ENCODE measurements around the gene LTB4R2. TPM values are rescaled to one million over a fixed set of nuclear protein-coding genes. Genes with fewer than 3 reads are reported as not detected.

The LTB4R2 gene
- total RNA-seq, 2 experiments from 2014 or later = 9.6 to 12.0 TPM

GRCh38 chr14:24298892-24299254 is 11.1 kb upstream of the LTB4R2 start:
- no peaks in the 10 kb centered on the region for H3K27me3 Mint-ChIP-seq
- ChIA-PET POLR2A (interaction anchor here (0.5 to 6.5 kb wide), 13 partner anchors 9 to 140 kb away, joined by 3 to 54 read pairs (median 7); partner anchors contain the start of genes GMPR2, LTB4R, LTB4R2 and NEDD8), CTCF (interaction anchor here (1.1 to 28.2 kb wide), 11 partner anchors 9 to 138 kb away, joined by 3 to 873 read pairs (median 25); partner anchors contain the start of genes CHMP4A, CIDEB, GMPR2 and LTB4R)
- H3K4me3 Mint-ChIP-seq = peak overlapping the region; percentile 89
- DNase-seq (peak; percentile 32), ATAC-seq (peak; percentile 13)
- H3K27ac Mint-ChIP-seq = peak overlapping the region; percentile 88
- TF ChIP-seq CTCF (IDR thresholded peaks at IDR 0.05) = no peak
- intact Hi-C loops (cut with micrococcal nuclease) = no loop called here
- peaks cover 40% of the 10 kb centered on the region for H3K4me1 Mint-ChIP-seq (ENCODE audit: low read depth)
- H3K9me3 Mint-ChIP-seq = no peaks in the 10 kb centered on the region
- H3K36me3 Mint-ChIP-seq (ENCODE audit: low read depth) = peaks cover 25% of the 10 kb centered on the region

GRCh38 chr14:24299255-24300191 is 10.4 kb upstream of the LTB4R2 start, which contains the start of the genes DHRS1 and NOP9:
Gene DHRS1 (minus strand): TSS chr14:24299780. CDS start chr14:24299106, 674 bp downstream.
Gene NOP9 (plus strand): TSS chr14:24299850. CDS start chr14:24299955, 105 bp downstream.
- H3K4me3 Mint-ChIP-seq = peak within 1 kb of the TSS; percentile 89
- peak within 1 kb of the TSS; percentile 88 for H3K27ac Mint-ChIP-seq
- H3K9me3 Mint-ChIP-seq = no peaks in the 10 kb centered on the region
- ATAC-seq = peak; percentile 76
- no peaks in the 10 kb centered on the region for H3K27me3 Mint-ChIP-seq
- H3K4me1 Mint-ChIP-seq (ENCODE audit: low read depth) = peaks cover 40% of the 10 kb centered on the region
- TF ChIP-seq CTCF (IDR thresholded peaks at IDR 0.05) = no peak
- CTCF ChIA-PET = interaction anchor here (0.9 to 28.2 kb wide), 15 partner anchors 9 to 139 kb away, joined by 3 to 873 read pairs (median 10); partner anchors contain the start of genes CHMP4A, CIDEB, GMPR2 and IRF9
- intact Hi-C loops (cut with micrococcal nuclease) = no loop called here
- POLR2A ChIA-PET = interaction anchor here (0.5 to 6.5 kb wide), 17 partner anchors 9 to 139 kb away, joined by 3 to 54 read pairs (median 7); partner anchors contain the start of genes GMPR2, LTB4R, LTB4R2 and MDP1
- peak; percentile 94 for DNase-seq
- H3K36me3 Mint-ChIP-seq (ENCODE audit: low read depth) = peaks cover 30% of the 10 kb centered on the region

GRCh38 chr14:24300326-24300980 is 9.5 kb upstream of the LTB4R2 start:
- peak overlapping the region; percentile 88 for H3K27ac Mint-ChIP-seq
- ChIA-PET POLR2A (interaction anchor here (0.8 to 6.5 kb wide), 15 partner anchors 10 to 245 kb away, joined by 3 to 54 read pairs (median 7); partner anchors contain the start of genes GMPR2, LTB4R, LTB4R2 and MDP1), CTCF (interaction anchor here (0.9 to 28.2 kb wide), 16 partner anchors 9 to 139 kb away, joined by 3 to 873 read pairs (median 10); partner anchors contain the start of genes CHMP4A, CIDEB, GMPR2 and IRF9)
- DNase-seq = no peak
- no peaks in the 10 kb centered on the region for H3K27me3 Mint-ChIP-seq
- peaks cover 40% of the 10 kb centered on the region for H3K4me1 Mint-ChIP-seq (ENCODE audit: low read depth)
- peak overlapping the region; percentile 89 for H3K4me3 Mint-ChIP-seq
- H3K9me3 Mint-ChIP-seq = no peaks in the 10 kb centered on the region
- no peak for ATAC-seq
- no peak for TF ChIP-seq CTCF (IDR thresholded peaks at IDR 0.05)
- peaks cover 37% of the 10 kb centered on the region for H3K36me3 Mint-ChIP-seq (ENCODE audit: low read depth)
- intact Hi-C loops (cut with micrococcal nuclease) = no loop called here

- TF ChIP-seq CTCF (IDR thresholded peaks at IDR 0.05) = no peak
- Mint-ChIP-seq H3K9me3 (no peaks in the 10 kb centered on the region), H3K4me1 (ENCODE audit: low read depth) (peaks cover 26% of the 10 kb centered on the region), H3K27me3 (no peaks in the 10 kb centered on the region), H3K27ac (no peak overlapping the region), H3K36me3 (ENCODE audit: low read depth) (peaks cover 52% of the 10 kb centered on the region), H3K4me3 (no peak overlapping the region)
- intact Hi-C loops (cut with micrococcal nuclease) = no loop called here
- ChIA-PET POLR2A (interaction anchor here (0.9 to 1.1 kb wide), 2 partner anchors 57 to 90 kb away, joined by 3 read pairs; no protein-coding TSS in a partner anchor), CTCF (interaction anchor here (3.6 to 28.2 kb wide), 2 partner anchors 29 to 58 kb away, joined by 18 to 873 read pairs; partner anchors contain the start of genes GMPR2, NEDD8 and TINF2)
- ATAC-seq = no peak
- no peak for DNase-seq
Observed at GRCh38 chr14:24304019-24304387, 5.9 kb upstream of the LTB4R2 start.

All from activated CD8-positive, alpha-beta T cell treated with anti-CD3 and anti-CD28 coated beads for 36 hours (primary cell).